ENCODE results near the gene PCDHGB6. TPM values are rescaled to one million over a fixed set of nuclear protein-coding genes. Genes with fewer than 3 reads are reported as not detected.
"Not testable (repeated sequence)": the region's sequence is repeated elsewhere in the genome, so short reads cannot be mapped to it uniquely, and the experiment has no call there.

Gene PCDHGB6
- polyA plus RNA-seq, 12 donors: 2.8 to 7.7 (median 4.3) TPM; not detected in 1

- DNase-seq: no peak
Observed at GRCh38 chr5:141384471-141385267, 23.2 kb upstream of the PCDHGB6 start.

DNA sequence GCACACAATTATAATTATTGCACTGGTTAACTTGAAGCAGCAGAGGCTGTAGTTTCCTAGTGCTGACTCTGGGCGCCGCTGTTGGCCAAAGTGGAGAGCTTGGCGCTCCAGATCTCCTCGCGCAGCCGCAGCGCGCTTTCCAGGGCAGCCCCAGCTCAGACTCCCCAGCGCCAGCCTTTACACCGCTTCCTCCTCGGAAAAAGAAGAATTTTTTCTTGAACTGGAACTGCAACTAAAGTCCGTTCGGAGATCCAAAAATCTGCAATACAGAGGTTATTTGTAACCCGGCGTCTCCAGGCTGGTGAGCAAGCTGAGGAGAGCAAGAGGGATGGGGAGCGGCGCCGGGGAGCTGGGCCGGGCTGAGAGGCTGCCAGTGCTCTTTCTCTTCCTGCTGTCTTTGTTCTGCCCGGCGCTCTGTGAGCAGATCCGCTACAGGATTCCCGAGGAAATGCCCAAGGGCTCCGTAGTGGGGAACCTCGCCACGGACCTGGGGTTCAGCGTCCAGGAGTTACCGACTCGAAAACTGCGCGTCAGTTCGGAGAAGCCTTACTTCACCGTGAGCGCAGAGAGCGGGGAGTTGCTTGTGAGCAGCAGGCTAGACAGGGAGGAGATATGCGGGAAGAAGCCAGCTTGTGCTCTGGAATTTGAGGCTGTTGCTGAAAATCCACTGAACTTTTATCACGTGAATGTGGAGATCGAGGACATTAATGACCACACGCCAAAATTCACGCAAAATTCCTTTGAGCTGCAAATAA, 20.1 kb upstream of the PCDHGB6 start, which contains the start of gene PCDHGB4:
PCDHGB4 (plus strand) TSS at position 142 of the 755 bp plus-strand sequence; CDS start at position 329, 187 bp downstream.
- not testable (repeated sequence) for DNase-seq

DNA sequence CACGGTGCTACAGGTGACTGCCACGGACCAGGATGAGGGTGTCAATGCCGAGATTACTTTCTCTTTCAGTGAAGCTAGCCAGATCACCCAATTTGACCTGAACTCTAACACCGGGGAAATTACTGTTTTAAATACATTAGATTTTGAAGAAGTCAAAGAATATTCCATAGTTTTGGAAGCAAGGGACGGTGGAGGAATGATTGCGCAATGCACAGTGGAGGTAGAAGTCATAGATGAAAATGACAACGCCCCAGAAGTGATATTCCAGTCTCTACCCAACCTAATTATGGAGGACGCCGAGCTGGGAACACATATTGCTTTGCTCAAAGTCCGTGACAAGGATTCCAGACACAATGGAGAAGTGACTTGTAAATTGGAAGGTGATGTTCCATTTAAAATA, 19.2 kb upstream of the PCDHGB6 start:
- DNase-seq: no peak

DNA sequence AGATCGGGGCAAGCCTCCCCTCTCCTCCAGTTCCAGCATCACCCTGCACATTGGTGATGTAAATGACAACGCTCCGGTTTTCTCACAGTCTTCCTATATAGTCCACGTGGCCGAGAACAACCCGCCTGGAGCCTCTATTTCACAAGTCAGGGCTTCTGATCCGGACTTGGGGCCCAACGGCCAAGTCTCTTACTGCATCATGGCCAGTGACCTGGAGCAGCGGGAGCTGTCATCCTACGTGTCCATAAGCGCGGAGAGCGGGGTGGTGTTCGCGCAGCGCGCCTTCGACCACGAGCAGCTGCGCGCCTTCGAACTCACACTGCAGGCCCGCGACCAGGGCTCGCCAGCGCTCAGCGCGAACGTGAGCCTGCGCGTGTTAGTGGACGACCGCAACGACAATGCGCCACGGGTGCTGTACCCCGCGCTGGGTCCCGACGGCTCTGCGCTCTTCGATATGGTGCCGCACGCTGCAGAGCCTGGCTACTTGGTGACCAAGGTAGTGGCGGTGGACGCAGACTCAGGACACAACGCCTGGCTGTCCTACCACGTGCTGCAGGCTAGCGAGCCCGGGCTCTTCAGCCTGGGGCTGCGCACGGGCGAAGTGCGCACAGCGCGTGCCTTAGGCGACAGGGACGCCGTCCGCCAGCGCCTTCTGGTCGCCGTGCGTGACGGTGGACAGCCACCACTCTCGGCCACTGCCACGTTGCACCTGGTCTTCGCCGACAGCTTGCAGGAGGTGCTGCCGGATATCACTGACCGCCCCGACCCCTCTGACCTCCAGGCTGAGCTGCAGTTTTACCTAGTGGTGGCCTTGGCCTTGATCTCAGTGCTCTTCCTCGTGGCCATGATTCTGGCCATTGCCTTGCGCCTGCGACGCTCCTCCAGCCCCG, 18.4 kb upstream of the PCDHGB6 start:
- DNase-seq: no peak

DNA sequence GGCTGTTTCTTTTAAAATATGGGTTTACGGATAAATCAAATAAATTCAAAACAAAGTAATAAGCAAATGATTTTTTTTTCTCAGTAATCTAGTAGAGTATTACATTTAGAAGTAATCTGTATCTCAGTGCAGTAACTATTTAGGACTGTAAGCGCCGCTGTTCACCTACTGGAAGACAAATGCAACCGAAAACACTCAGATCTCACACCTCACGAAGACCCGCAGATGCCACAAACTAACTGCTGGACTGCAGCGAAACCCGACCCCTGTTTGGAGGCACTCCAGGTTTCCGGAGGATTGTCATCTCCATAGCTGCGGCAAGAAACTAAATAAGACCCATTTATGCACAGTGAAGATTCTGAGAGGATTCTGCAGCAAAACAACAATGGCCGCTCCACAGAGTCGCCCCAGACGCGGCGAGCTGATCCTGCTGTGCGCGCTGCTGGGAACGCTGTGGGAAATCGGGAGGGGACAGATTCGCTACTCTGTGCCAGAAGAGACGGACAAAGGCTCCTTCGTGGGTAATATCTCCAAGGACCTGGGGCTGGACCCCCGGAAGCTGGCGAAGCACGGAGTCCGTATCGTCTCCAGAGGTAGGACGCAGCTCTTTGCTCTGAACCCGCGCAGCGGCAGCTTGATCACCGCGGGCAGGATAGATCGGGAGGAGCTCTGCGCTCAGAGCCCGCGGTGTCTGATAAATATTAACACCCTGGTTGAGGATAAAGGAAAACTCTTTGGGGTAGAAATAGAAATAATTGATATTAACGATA, 15.2 kb upstream of the PCDHGB6 start, which contains the start of gene PCDHGA8:
PCDHGA8 (plus strand) TSS at position 205 of the 770 bp plus-strand sequence; CDS start at position 386, 181 bp downstream.
- no peak for DNase-seq

DNA sequence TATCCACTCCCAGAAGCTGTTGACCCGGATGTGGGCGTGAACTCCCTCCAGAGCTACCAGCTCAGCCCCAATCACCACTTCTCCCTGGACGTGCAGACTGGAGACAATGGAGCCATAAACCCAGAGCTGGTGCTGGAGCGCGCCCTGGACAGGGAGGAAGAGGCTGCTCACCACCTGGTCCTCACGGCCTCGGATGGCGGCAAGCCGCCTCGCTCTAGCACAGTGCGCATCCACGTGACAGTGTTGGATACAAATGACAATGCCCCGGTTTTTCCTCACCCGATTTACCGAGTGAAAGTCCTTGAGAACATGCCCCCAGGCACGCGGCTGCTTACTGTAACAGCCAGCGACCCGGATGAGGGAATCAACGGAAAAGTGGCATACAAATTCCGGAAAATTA, 14.6 kb upstream of the PCDHGB6 start:
- no peak for DNase-seq

DNA sequence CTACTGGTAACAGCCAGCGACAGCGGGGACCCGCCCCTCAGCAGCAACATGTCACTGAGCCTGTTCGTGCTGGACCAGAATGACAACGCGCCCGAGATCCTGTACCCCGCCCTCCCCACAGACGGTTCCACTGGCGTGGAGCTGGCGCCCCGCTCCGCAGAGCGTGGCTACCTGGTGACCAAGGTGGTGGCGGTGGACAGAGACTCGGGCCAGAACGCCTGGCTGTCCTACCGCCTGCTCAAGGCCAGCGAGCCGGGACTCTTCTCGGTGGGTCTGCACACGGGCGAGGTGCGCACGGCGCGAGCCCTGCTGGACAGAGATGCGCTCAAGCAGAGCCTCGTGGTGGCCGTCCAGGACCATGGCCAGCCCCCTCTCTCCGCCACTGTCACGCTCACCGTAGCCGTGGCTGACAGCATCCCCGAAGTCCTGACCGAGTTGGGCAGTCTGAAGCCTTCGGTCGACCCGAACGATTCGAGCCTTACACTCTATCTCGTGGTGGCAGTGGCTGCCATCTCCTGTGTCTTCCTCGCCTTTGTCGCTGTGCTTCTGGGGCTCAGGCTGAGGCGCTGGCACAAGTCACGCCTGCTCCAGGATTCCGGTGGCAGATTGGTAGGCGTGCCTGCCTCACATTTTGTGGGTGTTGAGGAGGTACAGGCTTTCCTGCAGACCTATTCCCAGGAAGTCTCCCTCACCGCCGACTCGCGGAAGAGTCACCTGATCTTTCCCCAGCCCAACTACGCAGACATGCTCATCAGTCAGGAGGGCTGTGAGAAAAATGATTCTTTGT, 13.2 kb upstream of the PCDHGB6 start:
- DNase-seq: not testable (repeated sequence)

GRCh38 chr5:141397756-141398551, 9.9 kb upstream of the PCDHGB6 start, which contains the start of gene PCDHGB5:
Gene PCDHGB5, plus strand, starts transcription at chr5:141397947. Its CDS starts 181 bp downstream, at chr5:141398128.
- not testable (repeated sequence) for DNase-seq

DNA sequence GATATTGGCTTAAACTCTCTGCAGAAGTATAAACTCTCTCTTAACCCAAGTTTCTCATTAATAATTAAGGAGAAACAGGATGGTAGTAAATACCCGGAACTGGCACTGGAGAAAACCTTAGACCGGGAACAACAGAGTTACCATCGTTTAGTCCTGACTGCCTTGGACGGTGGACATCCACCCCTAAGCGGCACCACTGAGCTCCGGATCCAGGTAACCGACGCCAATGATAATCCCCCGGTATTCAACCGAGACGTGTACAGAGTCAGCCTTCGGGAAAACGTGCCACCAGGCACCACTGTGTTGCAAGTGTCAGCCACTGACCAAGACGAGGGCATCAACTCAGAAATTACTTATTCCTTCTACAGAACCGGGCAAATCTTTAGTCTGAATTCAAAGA, 9.2 kb upstream of the PCDHGB6 start:
- no peak for DNase-seq

DNA sequence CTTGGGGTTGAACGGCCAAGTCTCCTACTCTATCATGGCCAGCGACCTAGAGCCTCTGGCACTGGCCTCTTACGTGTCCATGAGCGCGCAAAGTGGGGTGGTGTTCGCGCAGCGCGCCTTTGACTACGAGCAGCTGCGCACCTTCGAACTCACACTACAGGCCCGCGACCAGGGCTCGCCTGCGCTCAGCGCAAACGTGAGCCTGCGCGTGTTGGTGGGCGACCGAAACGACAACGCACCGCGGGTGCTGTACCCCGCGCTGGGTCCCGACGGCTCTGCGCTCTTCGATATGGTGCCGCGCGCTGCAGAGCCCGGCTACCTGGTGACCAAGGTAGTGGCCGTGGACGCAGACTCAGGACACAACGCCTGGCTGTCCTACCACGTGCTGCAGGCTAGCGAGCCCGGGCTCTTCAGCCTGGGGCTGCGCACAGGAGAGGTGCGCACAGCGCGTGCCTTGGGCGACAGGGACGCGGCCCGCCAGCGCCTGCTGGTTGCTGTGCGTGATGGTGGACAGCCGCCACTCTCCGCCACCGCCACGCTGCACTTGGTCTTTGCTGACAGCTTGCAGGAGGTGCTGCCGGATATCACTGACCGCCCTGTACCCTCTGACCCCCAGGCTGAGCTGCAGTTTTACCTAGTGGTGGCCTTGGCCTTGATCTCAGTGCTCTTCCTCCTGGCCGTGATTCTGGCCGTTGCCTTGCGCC, 8.1 kb upstream of the PCDHGB6 start:
- no peak for DNase-seq

GRCh38 chr5:141402553-141403243, 5.1 kb upstream of the PCDHGB6 start, which contains the start of gene PCDHGA9:
Gene PCDHGA9, plus strand, starts transcription at chr5:141402778. Its CDS starts 175 bp downstream, at chr5:141402953.
- no peak for DNase-seq

- no peak for DNase-seq
Observed at GRCh38 chr5:141403387-141403786, 4.4 kb upstream of the PCDHGB6 start.

DNA sequence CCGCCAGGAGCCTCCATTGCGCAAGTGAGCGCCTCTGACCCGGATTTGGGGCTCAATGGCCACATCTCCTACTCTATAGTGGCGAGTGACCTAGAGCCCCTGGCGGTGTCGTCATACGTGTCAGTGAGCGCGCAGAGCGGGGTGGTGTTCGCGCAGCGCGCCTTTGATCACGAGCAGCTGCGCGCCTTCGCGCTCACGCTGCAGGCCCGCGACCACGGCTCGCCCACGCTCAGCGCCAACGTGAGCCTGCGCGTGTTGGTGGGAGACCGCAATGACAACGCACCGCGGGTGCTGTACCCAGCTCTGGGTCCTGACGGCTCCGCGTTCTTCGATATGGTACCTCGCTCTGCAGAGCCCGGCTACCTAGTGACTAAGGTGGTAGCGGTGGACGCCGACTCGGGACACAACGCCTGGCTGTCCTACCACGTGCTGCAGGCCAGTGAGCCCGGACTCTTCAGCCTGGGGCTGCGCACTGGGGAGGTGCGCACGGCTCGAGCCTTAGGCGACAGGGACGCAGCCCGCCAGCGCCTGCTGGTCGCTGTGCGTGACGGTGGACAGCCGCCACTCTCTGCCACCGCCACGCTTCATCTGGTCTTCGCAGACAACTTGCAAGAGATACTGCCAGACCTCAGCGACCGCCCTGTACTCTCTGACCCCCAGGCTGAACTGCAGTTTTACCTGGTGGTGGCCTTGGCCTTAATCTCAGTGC, 1.9 kb downstream of the PCDHGB6 start:
- DNase-seq: no peak

DNA sequence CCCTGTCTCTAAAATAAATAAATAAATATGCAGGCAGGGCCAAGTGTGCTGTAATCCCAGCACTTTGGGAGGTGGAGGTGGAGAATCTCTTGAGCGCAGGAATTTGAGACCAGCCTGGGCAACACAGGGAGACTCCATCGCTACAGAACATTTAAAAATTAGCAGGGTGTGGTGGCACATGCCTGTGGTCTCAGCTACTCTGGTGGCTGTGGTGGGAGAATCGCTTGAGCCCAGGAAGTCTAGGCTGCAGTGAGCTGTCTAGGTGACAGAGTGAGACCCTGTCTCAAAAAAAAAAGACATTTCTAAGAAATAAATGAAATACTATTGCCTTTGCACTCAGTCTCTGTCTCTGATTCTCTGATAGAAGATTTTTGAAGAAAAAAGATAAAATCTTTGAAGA, 3.8 kb downstream of the PCDHGB6 start:
- no peak for DNase-seq

- no peak for DNase-seq
Observed at GRCh38 chr5:141412854-141413539, 5.2 kb downstream of the PCDHGB6 start, which contains the start of gene PCDHGA10. Gene PCDHGA10, plus strand, starts transcription at chr5:141412987. Its CDS starts 189 bp downstream, at chr5:141413176.

DNA sequence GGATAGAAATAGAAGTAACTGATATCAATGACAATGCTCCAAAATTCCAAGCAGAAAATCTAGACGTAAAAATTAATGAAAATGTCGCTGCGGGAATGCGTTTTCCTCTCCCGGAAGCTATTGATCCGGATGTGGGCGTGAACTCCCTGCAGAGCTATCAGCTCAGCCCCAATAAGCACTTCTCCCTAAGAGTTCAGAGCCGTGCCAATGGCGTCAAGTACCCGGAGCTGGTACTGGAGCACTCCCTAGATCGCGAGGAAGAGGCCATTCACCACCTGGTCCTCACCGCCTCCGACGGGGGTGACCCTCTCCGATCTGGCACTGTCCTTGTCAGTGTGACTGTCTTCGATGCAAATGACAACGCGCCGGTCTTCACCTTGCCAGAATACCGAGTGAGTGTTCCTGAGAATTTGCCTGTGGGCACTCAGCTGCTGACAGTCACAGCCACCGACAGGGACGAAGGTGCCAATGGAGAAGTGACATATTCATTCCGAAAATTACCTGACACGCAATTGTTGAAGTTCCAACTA, 5.8 kb downstream of the PCDHGB6 start:
- no peak for DNase-seq
